ENCODE measurements around the gene SLC6A19.
"Not testable (repeated sequence)": the region's sequence is repeated elsewhere in the genome, so short reads cannot be mapped to it uniquely, and the experiment has no call there.

Gene SLC6A19

GRCh38 chr5:1201327-1202025 lies at the start of gene SLC6A19:
Gene SLC6A19 (plus strand): TSS chr5:1201595. CDS start chr5:1201651, 56 bp downstream.
- DNase-seq: no peak

GRCh38 chr5:1152156-1152555 lies 49.2 kb upstream of the SLC6A19 start:
- DNase-seq: no peak

GRCh38 chr5:1152771-1153282 lies 48.6 kb upstream of the SLC6A19 start:
- no peak for DNase-seq

GRCh38 chr5:1153428-1153827 lies 48.0 kb upstream of the SLC6A19 start:
- no peak for DNase-seq

- no peak for DNase-seq
Measured at GRCh38 chr5:1155191-1156032, 46.0 kb upstream of the SLC6A19 start.

GRCh38 chr5:1156033-1156753 lies 45.2 kb upstream of the SLC6A19 start:
- DNase-seq: no peak

- DNase-seq: no peak
Measured at GRCh38 chr5:1156754-1157460, 44.5 kb upstream of the SLC6A19 start.

GRCh38 chr5:1157461-1157986 lies 43.9 kb upstream of the SLC6A19 start:
- not testable (repeated sequence) for DNase-seq

GRCh38 chr5:1158647-1159340 lies 42.6 kb upstream of the SLC6A19 start:
- no peak for DNase-seq

GRCh38 chr5:1159341-1159675 lies 42.1 kb upstream of the SLC6A19 start:
- DNase-seq: no peak

- no peak for DNase-seq
Measured at GRCh38 chr5:1159774-1160406, 41.5 kb upstream of the SLC6A19 start.

- no peak for DNase-seq
Measured at GRCh38 chr5:1161108-1161832, 40.1 kb upstream of the SLC6A19 start.

- DNase-seq: no peak
Measured at GRCh38 chr5:1161833-1162229, 39.6 kb upstream of the SLC6A19 start.

GRCh38 chr5:1162276-1162675 lies 39.1 kb upstream of the SLC6A19 start:
- no peak for DNase-seq

GRCh38 chr5:1162751-1163150 lies 38.6 kb upstream of the SLC6A19 start:
- DNase-seq: no peak

GRCh38 chr5:1163366-1163765 lies 38.0 kb upstream of the SLC6A19 start:
- no peak for DNase-seq

GRCh38 chr5:1163879-1164278 lies 37.5 kb upstream of the SLC6A19 start:
- DNase-seq: no peak

GRCh38 chr5:1164696-1165630 lies 36.4 kb upstream of the SLC6A19 start:
- DNase-seq: no peak

GRCh38 chr5:1165864-1166263 lies 35.5 kb upstream of the SLC6A19 start:
- DNase-seq: no peak

- no peak for DNase-seq
Measured at GRCh38 chr5:1166370-1166769, 35.0 kb upstream of the SLC6A19 start.
